GM12891 (cell line): ENCODE data around the gene KCTD16.

Experiments
- DNase-seq: peaks from one replicate; pipeline ENCODE4 v3.0.0; 2011; ENCODE audit warnings: low spot score; ENCODE audit not compliant: insufficient read length
- FAIRE-seq: peaks from 2 replicates; lab custom pipeline; 2011; peaks lifted over from hg19 to GRCh38; lab: Jason Lieb, UNC
- PAX5 ChIP-seq: IDR thresholded peaks from 2 replicates; pipeline ENCODE4 v1.6.1; 2011; ENCODE audit warnings: low read length, moderate library complexity, mild to moderate bottlenecking; ENCODE audit not compliant: insufficient read depth, severe bottlenecking
- POLR2A ChIP-seq: IDR thresholded peaks from 2 replicates; pipeline ENCODE4 v1.6.1; 2011; ENCODE audit warnings: low read depth, low read length, control low read depth
- POLR2AphosphoS5 ChIP-seq: IDR thresholded peaks from 2 replicates; pipeline ENCODE4 v1.6.1; 2011; ENCODE audit warnings: low read depth, low read length, control low read depth
- POU2F2 ChIP-seq: IDR thresholded peaks from 2 replicates; pipeline ENCODE4 v1.6.1; 2011; ENCODE audit warnings: low read depth, mild to moderate bottlenecking, control low read depth, low read length, moderate library complexity
- SPI1 ChIP-seq: IDR thresholded peaks from 2 replicates; pipeline ENCODE4 v1.6.1; 2011; ENCODE audit warnings: low read depth, low read length, control low read depth
- TAF1 ChIP-seq: IDR thresholded peaks from 2 replicates; pipeline ENCODE4 v1.6.1; 2011; ENCODE audit warnings: low read depth, low read length, control low read depth

KCTD16 gene

DNA sequence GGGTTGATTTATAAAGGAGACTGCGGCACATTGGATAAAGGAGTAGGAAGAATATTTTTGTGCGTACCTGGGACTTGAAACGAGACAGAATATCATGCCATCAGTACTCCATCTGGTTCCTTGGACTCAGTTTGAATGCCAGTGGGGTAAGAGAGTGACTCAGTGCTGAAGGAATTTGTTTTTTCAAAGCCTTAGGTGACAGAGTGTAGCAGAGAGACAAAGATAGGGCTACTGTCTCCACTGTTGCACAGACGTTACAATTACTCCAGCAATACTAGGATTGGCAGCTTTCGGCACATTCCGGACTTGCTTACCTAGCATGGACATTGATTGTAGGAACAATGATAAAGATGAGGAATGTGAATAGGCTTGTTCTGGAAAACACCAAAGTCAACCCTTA lies 250.7 kb downstream of the KCTD16 start:
- FAIRE-seq, result no peak
- DNase-seq, result no peak
- TF ChIP-seq TAF1, result no peak

DNA sequence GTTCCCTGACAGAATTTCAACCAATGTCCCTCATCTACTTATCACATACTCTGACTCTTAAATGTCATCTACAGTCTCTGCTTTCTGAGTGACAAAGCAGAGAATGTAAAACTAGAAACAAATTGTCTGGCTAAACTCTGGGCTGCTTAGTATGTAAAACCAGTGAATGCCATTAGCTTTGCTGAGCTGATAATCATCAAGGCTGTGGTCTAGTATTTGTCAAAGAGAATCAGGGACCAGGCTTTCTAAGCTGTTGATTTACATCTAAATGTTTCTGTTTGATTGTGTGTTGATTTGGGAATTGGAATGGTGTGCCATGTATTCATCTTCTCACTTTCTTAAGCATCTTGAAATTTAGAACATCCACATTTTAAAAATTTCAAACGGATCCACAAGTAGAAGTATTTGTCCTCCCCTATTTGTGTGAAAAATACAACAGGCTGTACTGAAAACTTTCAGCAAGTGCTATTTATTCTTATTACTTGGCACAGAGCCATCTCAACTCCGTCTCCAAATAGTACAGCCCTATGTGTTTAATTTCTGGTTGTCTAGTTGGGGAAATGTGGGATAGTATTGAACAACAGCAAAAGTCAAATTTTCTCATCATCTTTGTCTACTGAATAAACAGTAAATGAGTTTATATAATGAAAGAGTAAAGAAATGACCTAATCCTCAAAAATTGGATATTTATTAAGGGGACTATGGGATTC lies 251.5 kb downstream of the KCTD16 start:
- no peak for FAIRE-seq

DNA sequence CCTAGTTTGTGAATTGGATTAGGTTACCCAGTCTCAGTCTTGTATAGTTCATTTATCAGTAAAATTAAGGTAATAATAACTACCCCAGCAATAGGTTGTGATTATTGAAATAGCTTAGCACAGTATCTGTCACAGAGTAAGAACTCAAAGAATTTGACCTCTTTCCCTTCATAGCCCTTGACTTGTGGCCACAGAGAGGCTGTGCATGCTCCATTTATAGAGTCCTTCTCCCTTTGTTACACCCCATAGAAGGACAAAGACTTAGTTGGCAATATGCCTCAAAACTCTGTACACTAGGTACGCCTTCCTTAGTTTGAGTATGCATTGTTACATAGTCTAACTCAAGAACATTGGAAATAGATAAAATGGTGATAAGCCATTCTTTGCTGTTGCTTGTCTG lies 257.2 kb downstream of the KCTD16 start:
- DNase-seq (no peak), FAIRE-seq (no peak)
- TF ChIP-seq POU2F2 (no peak), SPI1 (no peak), POLR2AphosphoS5 (no peak), POLR2A (no peak), TAF1 (no peak), PAX5 (no peak)

More for the DNA sequence above, 251.5 kb downstream of the KCTD16 start:
- no peak for DNase-seq
- no peak for TF ChIP-seq TAF1
- TF ChIP-seq POLR2A, result no peak
- TF ChIP-seq SPI1, result no peak
- TF ChIP-seq POU2F2, result no peak
- no peak for TF ChIP-seq POLR2AphosphoS5
- no peak for TF ChIP-seq PAX5

DNA sequence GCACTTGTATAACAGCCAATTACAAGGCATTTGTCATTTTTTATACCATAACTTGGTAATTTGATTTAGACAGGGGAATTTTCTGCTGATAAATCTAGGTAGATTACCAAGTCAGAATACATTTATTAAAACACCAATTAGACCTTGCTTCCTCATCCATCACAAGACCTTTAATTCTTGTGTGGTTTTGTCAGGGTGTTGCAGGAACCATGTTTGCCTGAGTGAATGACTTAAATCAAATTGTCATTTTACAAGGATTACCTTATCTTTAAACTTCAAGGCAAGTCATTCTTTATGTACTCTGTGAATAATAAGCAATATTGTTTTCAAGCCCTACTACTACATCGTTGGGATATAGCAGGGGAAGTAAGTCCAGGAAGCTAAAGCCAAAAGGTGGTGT lies 257.7 kb downstream of the KCTD16 start:
- FAIRE-seq, result no peak
- no peak for DNase-seq
- no peak for TF ChIP-seq SPI1
- TF ChIP-seq POLR2A, result no peak

DNA sequence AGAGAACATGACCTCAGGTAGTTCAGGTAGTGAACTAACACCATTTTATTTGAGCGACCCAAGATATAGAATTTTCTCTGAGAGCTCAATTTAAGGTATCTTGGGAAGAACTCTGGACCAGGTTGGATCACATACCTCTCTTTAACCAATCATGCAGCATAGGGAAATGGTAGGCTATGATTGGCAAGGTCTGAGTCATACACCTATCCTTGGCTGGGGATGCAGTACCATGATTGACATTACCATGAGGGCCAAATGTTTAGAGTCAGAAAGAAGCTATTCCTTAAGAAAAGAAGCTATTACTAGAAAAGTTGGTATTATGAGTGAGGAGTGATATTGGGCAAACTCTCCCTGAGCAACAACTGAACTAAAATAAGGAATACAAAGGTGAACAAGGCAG lies 258.7 kb downstream of the KCTD16 start:
- no peak for FAIRE-seq
- TF ChIP-seq POLR2AphosphoS5 (no peak), PAX5 (no peak), TAF1 (no peak), POLR2A (no peak), SPI1 (no peak), POU2F2 (no peak)
- no peak for DNase-seq

DNA sequence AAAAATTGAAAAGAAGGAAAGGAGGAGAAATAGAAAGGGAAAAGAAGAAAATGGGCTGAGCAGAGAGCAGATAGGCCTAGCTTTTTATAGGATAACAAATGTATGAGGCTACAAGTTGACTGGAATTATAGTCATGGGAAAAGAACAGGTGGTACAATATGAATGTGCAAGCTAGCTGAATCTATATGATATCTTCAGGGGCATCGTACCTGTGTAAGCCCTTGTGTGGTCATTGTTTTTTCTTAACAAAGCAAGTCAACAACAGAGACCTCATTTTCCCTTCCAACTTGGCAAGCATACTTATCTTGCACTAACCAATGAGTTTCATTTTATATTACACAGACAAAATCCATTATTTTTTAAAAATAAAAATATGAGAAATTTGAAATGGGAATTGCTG lies 259.2 kb downstream of the KCTD16 start:
- TF ChIP-seq PAX5 (no peak), TAF1 (no peak), POLR2AphosphoS5 (no peak), POU2F2 (no peak), SPI1 (no peak), POLR2A (no peak)
- FAIRE-seq (no peak), DNase-seq (no peak)

DNA sequence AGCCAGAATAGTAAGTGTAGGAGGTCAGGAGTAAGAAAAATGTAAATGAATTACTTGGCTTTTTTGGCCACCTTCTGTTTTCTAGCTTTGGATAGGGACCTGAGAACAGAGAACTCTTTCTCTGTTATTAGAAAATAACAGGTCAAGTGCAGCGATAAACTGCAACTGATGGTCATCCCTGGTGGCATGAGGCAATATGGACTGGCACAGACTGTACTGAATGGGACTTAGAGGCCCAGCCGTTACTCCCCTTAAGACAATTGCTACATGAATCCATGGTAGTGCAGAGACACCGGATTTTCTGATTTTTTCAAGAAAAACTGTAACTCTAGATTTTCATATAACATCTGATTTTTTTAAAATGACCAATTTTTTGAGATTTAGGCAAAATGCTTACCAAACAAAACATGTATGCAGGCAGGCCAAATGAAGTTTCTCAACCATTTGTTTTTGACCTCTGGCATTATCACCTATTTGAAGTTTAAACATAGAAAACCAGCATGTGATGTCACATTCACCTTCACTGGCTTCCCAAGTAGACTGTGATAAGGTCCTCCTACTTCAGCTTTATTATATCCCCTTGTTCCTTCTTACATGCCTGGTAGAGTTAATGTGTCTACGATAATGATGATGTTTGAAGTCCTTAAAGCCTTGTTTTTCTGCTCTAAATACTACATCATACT lies 262.6 kb downstream of the KCTD16 start:
- FAIRE-seq (no peak), DNase-seq (no peak)
- TF ChIP-seq TAF1, result no peak
- TF ChIP-seq PAX5, result no peak
- TF ChIP-seq POU2F2, result no peak
- no peak for TF ChIP-seq POLR2A
- no peak for TF ChIP-seq SPI1
- no peak for TF ChIP-seq POLR2AphosphoS5

DNA sequence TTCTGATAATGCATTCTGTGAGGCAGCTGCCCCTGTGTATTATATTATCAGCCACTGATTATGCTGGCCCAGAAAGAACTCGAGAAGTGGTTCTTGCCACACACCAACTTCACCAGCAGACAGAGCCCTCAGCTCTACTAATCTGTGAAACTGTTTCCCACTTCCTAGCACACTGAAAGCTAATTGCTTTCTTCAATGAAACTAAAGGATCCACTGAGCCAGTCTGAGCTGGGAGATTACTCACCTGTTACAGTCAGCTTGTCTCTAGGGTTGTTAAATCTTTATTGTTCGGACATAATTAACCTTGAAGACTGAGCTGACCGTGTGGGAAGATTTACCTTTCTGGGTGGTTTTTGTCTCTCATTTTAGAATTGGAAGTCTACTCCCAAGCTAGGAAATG lies 263.2 kb downstream of the KCTD16 start:
- FAIRE-seq (no peak), DNase-seq (no peak)
- TF ChIP-seq PAX5 (no peak), POLR2AphosphoS5 (no peak), TAF1 (no peak), POLR2A (no peak), SPI1 (no peak), POU2F2 (no peak)

DNA sequence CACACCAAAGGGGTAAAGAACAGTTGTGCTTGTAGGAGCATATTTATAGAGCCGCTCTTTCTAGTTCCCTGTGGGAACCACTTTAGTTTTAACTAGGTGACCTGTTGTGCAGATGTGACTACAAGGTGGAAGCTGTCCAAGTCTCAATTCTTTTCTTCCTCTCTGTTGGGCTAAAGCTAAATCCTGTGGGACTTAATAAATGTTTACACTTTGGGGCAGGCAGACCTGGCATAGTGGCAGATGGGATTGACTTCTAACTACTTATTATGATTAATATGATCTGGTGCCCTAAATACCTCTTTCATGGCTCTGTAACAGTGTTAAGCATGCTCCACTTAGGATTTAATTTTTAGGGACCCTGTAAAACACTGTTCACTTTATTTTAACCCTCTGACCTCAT lies 265.3 kb downstream of the KCTD16 start:
- no peak for TF ChIP-seq POLR2A
- no peak for TF ChIP-seq PAX5
- TF ChIP-seq SPI1, result no peak
- TF ChIP-seq POU2F2, result no peak
- TF ChIP-seq POLR2AphosphoS5, result no peak
- no peak for TF ChIP-seq TAF1
- DNase-seq, result no peak
- no peak for FAIRE-seq

DNA sequence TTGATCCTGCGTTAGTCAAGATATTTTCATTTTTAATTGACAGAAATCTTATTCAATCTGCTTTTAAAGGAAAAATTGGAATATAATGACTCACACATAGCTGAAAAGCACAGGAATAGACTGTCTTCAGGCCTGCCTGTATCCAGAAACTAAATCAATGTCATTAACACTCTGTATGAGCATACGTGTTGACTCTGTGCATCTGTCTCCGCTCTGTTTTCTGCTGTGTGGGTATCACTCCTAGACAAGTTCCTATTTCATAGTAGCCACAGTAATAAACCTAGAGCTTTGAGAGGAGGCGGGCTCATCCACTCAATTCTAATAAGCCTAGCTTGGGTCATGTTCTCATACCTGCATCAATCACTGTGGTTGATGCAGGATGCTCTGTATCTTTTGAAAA lies 267.6 kb downstream of the KCTD16 start:
- no peak for TF ChIP-seq TAF1
- DNase-seq, result no peak
- no peak for FAIRE-seq

DNA sequence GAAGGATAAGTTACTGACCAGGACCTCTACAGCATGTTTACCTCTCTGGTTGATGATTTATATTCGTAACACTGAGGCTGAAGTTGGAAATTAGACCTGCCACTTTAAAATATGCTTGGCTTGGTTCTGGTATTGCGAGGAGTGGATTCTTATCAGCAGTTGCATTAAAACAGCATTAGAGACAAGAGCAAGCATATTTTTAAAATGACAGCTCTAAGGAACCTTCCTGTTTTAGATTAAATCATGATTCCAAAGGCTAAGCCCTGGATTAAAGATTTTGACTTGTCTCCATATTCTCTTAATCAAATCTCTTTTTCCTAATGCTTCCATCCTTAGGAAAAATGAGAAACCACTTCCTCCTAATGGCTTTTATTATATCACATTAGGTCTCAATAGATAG lies 277.8 kb downstream of the KCTD16 start:
- no peak for TF ChIP-seq POU2F2
- no peak for TF ChIP-seq TAF1
- FAIRE-seq, result no peak
- DNase-seq, result no peak
